NB4 (cell line): ENCODE data around the gene GPR139.

Source experiments
- CTCF ChIP-seq: IDR thresholded peaks from one replicate; pipeline ENCODE4 v1.5.1; 2012; ENCODE audit warnings: low read depth, low read length
- POLR2A ChIP-seq: IDR thresholded peaks from 2 replicates; pipeline ENCODE4 v1.6.1; 2011; ENCODE audit warnings: mild to moderate bottlenecking; ENCODE audit not compliant: insufficient read length; ENCODE audit errors: extremely low read depth

GRCh38 chr16:19991614-19992013 lies 82.1 kb downstream of the GPR139 start:
- TF ChIP-seq POLR2A (no peak), CTCF (no peak)
